NCI-H1694 (cell line): ENCODE data around the gene FEZF1.

ENCODE experiments used
- DNase-seq: peaks from one replicate; lab custom pipeline; 2025; lab: John Stamatoyannopoulos, UW

The FEZF1 gene

GRCh38 chr7:122304319-122304975, at the start of gene FEZF1:
FEZF1 (minus strand) TSS chr7:122304750; CDS start chr7:122304437, 313 bp downstream.
- DNase-seq: no peak

GRCh38 chr7:122352454-122352853, 47.9 kb upstream of the FEZF1 start:
- no peak for DNase-seq

- DNase-seq: no peak
Observed at GRCh38 chr7:122350701-122351100, 46.2 kb upstream of the FEZF1 start.

- DNase-seq: no peak
Observed at GRCh38 chr7:122344303-122344620, 39.7 kb upstream of the FEZF1 start.

- DNase-seq: no peak
Observed at GRCh38 chr7:122343601-122344302, 39.2 kb upstream of the FEZF1 start.

GRCh38 chr7:122340427-122340826, 35.9 kb upstream of the FEZF1 start:
- no peak for DNase-seq

GRCh38 chr7:122339145-122339904, 34.8 kb upstream of the FEZF1 start:
- DNase-seq: no peak

GRCh38 chr7:122337011-122337410, 32.5 kb upstream of the FEZF1 start:
- peak; percentile 40 for DNase-seq

- DNase-seq: no peak
Observed at GRCh38 chr7:122329145-122329802, 24.7 kb upstream of the FEZF1 start.

- DNase-seq: no peak
Observed at GRCh38 chr7:122327969-122328368, 23.4 kb upstream of the FEZF1 start.

- no peak for DNase-seq
Observed at GRCh38 chr7:122316467-122317388, 12.2 kb upstream of the FEZF1 start.

GRCh38 chr7:122315507-122316466, 11.2 kb upstream of the FEZF1 start:
- no peak for DNase-seq

- DNase-seq: no peak
Observed at GRCh38 chr7:122314284-122314683, 9.7 kb upstream of the FEZF1 start.

GRCh38 chr7:122312789-122313188, 8.2 kb upstream of the FEZF1 start:
- DNase-seq: no peak

- no peak for DNase-seq
Observed at GRCh38 chr7:122311734-122312450, 7.3 kb upstream of the FEZF1 start.

- no peak for DNase-seq
Observed at GRCh38 chr7:122311050-122311700, 6.6 kb upstream of the FEZF1 start.

- DNase-seq: no peak
Observed at GRCh38 chr7:122310119-122311021, 5.8 kb upstream of the FEZF1 start.

- no peak for DNase-seq
Observed at GRCh38 chr7:122309421-122309820, 4.9 kb upstream of the FEZF1 start.
